Measurements from ENCODE around the gene TGFBR3L. TPM values are rescaled to one million over a fixed set of nuclear protein-coding genes. Genes with fewer than 3 reads are reported as not detected.

TGFBR3L gene
- total and polyA plus RNA-seq, 2 of the 13 experiments (the other 11 are each of a cell fraction or from before 2014, with no cell fraction given): 0.20 to 1.0 TPM

- TF ChIP-seq GABPB1 (CRISPR knock-in tag; IDR thresholded peaks at IDR 0.05) (peak; percentile 48; the same call in 1 of the 2 replicates), PRDM10 (CRISPR knock-in tag; IDR thresholded peaks at IDR 0.05; ENCODE audit: low read depth) (peak; percentile 94), SSRP1 (CRISPR knock-in tag; IDR thresholded peaks at IDR 0.05) (no peak), ZNF557 (CRISPR knock-in tag; IDR thresholded peaks at IDR 0.05) (no peak), HNF4A (CRISPR knock-in tag; IDR thresholded peaks at IDR 0.05) (peak; percentile 58), MXD3 (CRISPR knock-in tag; IDR thresholded peaks at IDR 0.05) (no peak), ZNF543 (CRISPR knock-in tag; IDR thresholded peaks at IDR 0.05) (no peak)
These were observed 27.1 kb upstream of the TGFBR3L start (continued) for GRCh38 chr19:7887408-7888144.

DNA sequence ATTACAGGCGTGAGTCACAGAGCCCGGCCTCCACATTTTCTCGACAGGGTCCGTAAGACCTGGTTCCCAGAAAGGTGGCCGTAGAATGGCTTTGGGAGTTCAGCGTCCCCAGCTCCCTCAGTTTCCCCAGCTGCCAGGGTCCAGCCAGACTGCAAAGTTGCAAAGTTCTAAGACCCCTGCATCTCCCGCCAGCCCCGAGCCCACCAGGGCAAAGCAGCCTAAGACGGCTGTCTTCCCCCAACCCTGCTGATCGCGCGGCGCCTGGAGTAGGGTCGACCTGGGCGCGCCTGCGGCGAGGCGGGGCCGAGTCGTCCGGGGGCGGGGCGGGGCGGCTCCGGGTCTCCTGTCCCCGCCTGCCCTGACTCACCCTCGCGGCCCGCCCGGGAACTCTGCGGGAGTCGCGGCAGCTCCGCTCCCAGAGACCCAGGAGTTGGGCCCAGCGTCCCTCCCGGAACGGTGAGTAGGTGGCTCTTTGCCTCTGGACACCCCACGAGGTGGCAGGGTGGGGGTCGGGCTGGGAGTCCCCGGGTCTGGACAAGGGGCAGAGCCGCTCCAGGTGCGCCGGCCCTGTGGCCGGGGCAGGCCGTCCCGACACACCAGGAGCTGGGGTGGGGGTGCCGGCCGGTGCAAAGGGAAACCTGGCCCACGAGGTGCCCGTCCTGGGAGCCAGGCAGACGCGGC, 26.3 kb upstream of the TGFBR3L start, which contains the start of gene LRRC8E:
LRRC8E (plus strand) TSS at position 366 of the 681 bp plus-strand sequence. CDS start 7,094 bp downstream, outside the sequence.
- ChIA-PET CTCF (ENCODE audit: low intra/inter-chr PET ratio, low total read pairs) (no interaction called here), POLR2A (interaction anchor here (0.8 to 8.1 kb wide), 12 partner anchors 9 to 57 kb away, joined by 4 to 75 read pairs (median 6); partner anchors contain the start of genes MAP2K7, PRR36, SNAPC2 and TIMM44)
- peak; percentile 94 for ATAC-seq
- intact Hi-C loops (cut with micrococcal nuclease; ENCODE audit: unreplicated experiment): no loop called here
- Histone ChIP-seq H3K27ac (ENCODE audit: extremely low read length, insufficient read depth, low read length) (peak within 1 kb of the TSS; percentile 58), H3K27me3 (ENCODE audit: control insufficient read depth in 1 of 2, insufficient read depth in 2 of 2, low read length in 2 of 2) (no peaks in the 10 kb centered on the region), H2AFZ (ENCODE audit: low read length) (no peak within 1 kb of the TSS), H3K79me2 (ENCODE audit: insufficient read depth, low read length) (peaks cover 7% of the 10 kb centered on the region), H3K4me2 (ENCODE audit: low read depth, low read length) (peak within 1 kb of the TSS; percentile 88), H3K4me1 (ENCODE audit: insufficient read depth, low read length) (peaks cover 66% of the 10 kb centered on the region), H3K9me3 (ENCODE audit: low read length) (no peaks in the 10 kb centered on the region), H3K9ac (ENCODE audit: insufficient read depth, low read depth, low read length) (peak within 1 kb of the TSS; percentile 86), H3K4me3 (replicated peaks in 1 of 3; ENCODE audit: insufficient read depth in 1 of 3, low read depth in 2 of 3, low read length in 3 of 3) (peak within 1 kb of the TSS; percentile 82 to 93 (median 90)), H3K36me3 (replicated peaks in 1 of 2; ENCODE audit: control insufficient read depth in 1 of 2, insufficient read depth in 2 of 2, low read length in 2 of 2) (no peaks in the 10 kb centered on the region), H4K20me1 (ENCODE audit: insufficient read depth, low read length) (no peaks in the 10 kb centered on the region)
- BruUV-seq (replicated peaks): no TSS peak
- no peak for FAIRE-seq
- DNase-seq (ENCODE audit: low spot score): peak; percentile 59
- in situ Hi-C loops (cut with HindIII; ENCODE audit: extremely low pct_ligation_motif_present, low pct_unique_long_range_greater_than_20kb): no loop called here
- 4% methylated on average over 5 of the region's 53 CpGs for WGBS (ENCODE audit: low lambda C conversion rate)
- no peak for TF ChIP-seq SMYD3 (CRISPR knock-in tag; IDR thresholded peaks at IDR 0.05)
- 0 out of 2 replicates have a peak, but pooled peaks have one; percentile 42 for TF ChIP-seq ZNF264 (CRISPR knock-in tag; IDR thresholded peaks at IDR 0.05)
- no peak for TF ChIP-seq TOPORS (CRISPR knock-in tag; IDR thresholded peaks at IDR 0.05)
- TF ChIP-seq ZNF800 (CRISPR knock-in tag; IDR thresholded peaks at IDR 0.05): no peak
- no peak for TF ChIP-seq PRPF4 (IDR thresholded peaks at IDR 0.05; ENCODE audit: low read depth, low read length, poor library complexity, severe bottlenecking)
- TF ChIP-seq SP2 (CRISPR knock-in tag; IDR thresholded peaks at IDR 0.05): no peak
- TF ChIP-seq MEF2D (CRISPR knock-in tag; IDR thresholded peaks at IDR 0.05): peak; percentile 46; the same call in 1 of the 2 replicates
- no peak for TF ChIP-seq IKZF4 (CRISPR knock-in tag; IDR thresholded peaks at IDR 0.05; ENCODE audit: borderline replicate concordance, low read depth, not compliant biosample characterization)
- TF ChIP-seq ZNF180 (CRISPR knock-in tag; IDR thresholded peaks at IDR 0.05; ENCODE audit: borderline replicate concordance, low read depth): no peak

All from HepG2 (cell line).